A549 (cell line): ENCODE results near the gene SACM1L.
"Not testable (repeated sequence)": the region's sequence is repeated elsewhere in the genome, so short reads cannot be mapped to it uniquely, and the experiment has no call there.

Source experiments
- CBX8 ChIP-seq: fragments of 200-600 bp; sonication (generic); IDR thresholded peaks from 2 replicates; pipeline ENCODE4 v1.6.1; 2016
- EP300 ChIP-seq, 2 experiments: fragments of >200 bp; sonication (Bioruptor Twin); formaldehyde crosslinking; IDR thresholded peaks; 2 replicates in 1 of 2; 3 replicates in 1 of 2; pipeline ENCODE4 v1.6.1; 2016 to 2017
- JUNB ChIP-seq: fragments of >200 bp; sonication (Bioruptor Twin); formaldehyde crosslinking; IDR thresholded peaks from 2 replicates; pipeline ENCODE4 v1.6.1; 2016
- KDM1A ChIP-seq: fragments of 200-600 bp; sonication (generic); IDR thresholded peaks from 2 replicates; pipeline ENCODE4 v1.6.1; 2016; ENCODE audit warnings: low read depth, mild to moderate bottlenecking
- TP53 ChIP-seq: fragments of 250-450 bp; sonication (Bioruptor Pico); IDR thresholded peaks from 2 replicates; pipeline ENCODE4 v1.5.0; 2021; ENCODE audit warnings: mild to moderate bottlenecking, moderate library complexity
- TF ChIP-seq, protein P1 (sequence below): fragments of 200-600 bp; sonication (generic); IDR thresholded peaks from 2 replicates; pipeline ENCODE4 v1.6.1; 2016; ENCODE audit warnings: antibody characterized with exemption, mild to moderate bottlenecking, moderate library complexity
- TF ChIP-seq, protein P2 (sequence below): fragments of >200 bp; sonication (Bioruptor Twin); formaldehyde crosslinking; IDR thresholded peaks from 3 replicates; pipeline ENCODE4 v1.5.1; 2016

DNA sequence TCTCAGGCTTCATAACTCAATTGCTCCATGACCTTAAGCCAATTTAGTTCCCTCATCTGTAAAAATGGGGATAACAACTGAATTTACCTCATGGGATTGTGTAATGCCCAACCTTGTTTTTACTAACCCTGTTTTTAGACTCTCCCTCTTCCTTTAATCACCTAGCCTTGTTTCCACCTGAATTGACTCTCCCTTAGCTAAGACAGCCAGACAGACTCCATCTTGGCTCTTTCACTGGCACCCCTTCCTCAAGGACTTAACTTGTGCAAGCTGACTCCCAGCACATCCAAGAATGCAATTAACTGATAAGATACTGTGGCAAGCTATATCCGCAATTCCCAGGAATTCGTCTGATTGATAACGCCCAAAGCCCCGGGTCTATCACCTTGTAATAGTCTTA is 3.5 kb upstream of the SACM1L start:
- not testable (repeated sequence) for TF ChIP-seq KDM1A; JUNB; EP300 (IDR thresholded peaks at IDR 0.05); CBX8; TP53 (CRISPR knock-in tag)
- TF ChIP-seq, protein P1, sequence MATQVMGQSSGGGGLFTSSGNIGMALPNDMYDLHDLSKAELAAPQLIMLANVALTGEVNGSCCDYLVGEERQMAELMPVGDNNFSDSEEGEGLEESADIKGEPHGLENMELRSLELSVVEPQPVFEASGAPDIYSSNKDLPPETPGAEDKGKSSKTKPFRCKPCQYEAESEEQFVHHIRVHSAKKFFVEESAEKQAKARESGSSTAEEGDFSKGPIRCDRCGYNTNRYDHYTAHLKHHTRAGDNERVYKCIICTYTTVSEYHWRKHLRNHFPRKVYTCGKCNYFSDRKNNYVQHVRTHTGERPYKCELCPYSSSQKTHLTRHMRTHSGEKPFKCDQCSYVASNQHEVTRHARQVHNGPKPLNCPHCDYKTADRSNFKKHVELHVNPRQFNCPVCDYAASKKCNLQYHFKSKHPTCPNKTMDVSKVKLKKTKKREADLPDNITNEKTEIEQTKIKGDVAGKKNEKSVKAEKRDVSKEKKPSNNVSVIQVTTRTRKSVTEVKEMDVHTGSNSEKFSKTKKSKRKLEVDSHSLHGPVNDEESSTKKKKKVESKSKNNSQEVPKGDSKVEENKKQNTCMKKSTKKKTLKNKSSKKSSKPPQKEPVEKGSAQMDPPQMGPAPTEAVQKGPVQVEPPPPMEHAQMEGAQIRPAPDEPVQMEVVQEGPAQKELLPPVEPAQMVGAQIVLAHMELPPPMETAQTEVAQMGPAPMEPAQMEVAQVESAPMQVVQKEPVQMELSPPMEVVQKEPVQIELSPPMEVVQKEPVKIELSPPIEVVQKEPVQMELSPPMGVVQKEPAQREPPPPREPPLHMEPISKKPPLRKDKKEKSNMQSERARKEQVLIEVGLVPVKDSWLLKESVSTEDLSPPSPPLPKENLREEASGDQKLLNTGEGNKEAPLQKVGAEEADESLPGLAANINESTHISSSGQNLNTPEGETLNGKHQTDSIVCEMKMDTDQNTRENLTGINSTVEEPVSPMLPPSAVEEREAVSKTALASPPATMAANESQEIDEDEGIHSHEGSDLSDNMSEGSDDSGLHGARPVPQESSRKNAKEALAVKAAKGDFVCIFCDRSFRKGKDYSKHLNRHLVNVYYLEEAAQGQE: not testable (repeated sequence)
- TF ChIP-seq, protein P2, sequence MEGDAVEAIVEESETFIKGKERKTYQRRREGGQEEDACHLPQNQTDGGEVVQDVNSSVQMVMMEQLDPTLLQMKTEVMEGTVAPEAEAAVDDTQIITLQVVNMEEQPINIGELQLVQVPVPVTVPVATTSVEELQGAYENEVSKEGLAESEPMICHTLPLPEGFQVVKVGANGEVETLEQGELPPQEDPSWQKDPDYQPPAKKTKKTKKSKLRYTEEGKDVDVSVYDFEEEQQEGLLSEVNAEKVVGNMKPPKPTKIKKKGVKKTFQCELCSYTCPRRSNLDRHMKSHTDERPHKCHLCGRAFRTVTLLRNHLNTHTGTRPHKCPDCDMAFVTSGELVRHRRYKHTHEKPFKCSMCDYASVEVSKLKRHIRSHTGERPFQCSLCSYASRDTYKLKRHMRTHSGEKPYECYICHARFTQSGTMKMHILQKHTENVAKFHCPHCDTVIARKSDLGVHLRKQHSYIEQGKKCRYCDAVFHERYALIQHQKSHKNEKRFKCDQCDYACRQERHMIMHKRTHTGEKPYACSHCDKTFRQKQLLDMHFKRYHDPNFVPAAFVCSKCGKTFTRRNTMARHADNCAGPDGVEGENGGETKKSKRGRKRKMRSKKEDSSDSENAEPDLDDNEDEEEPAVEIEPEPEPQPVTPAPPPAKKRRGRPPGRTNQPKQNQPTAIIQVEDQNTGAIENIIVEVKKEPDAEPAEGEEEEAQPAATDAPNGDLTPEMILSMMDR: not testable (repeated sequence)
